ENCODE data around the gene RPL23. TPM values are rescaled to one million over a fixed set of nuclear protein-coding genes. Genes with fewer than 3 reads are reported as not detected.

The RPL23 gene
- total and polyA plus RNA-seq, 9 of the 15 experiments (the other 6 are each of a cell fraction or from before 2014, with no cell fraction given) = 1,745 to 3,667 (median 3,096) TPM

DNA sequence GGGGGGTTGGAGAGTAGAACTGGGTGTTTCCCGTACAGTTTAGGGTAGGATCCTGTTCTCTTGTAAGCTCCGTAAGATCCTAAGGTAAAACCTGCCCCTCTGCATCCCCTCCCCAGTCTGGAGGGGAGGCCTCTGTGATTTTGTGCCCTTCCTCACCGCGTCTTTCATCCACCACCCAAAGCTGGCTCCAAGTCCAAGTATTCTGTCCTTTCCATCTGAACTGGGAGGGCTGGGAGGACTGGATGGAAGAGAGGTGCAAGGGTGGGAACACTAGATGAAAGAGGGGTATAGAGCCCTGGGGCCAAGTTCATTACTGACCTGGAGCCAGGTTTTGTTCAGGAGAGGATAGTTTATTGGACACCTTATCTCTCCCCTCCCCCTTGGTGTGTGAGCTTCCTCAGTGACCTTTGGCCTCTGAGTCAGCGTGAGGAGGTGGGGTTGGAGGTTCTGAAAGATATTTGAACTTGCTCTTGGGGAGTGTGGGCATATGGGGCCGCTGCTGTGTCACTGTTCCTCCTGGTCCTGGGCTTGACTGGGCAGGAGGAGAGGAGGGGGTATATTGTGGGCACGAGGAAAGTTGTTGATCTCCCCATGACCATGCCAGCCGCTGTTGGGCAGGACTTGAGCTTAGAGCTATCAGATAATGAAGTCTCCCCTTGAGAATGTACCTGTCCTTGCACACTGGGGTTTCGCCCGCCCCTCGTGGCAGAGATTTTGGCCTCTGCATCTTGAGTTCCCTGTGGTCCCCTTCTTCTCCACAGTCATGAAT, 17.9 kb upstream of the RPL23 start (continued):
- TF ChIP-seq BCOR (IDR thresholded peaks at IDR 0.05) (peak; percentile 6; the same call in 1 of the 2 replicates), GATAD2A (IDR thresholded peaks at IDR 0.05) (peak; percentile 40; the same call in 1 of the 2 replicates), ATF1 (CRISPR knock-in tag; IDR thresholded peaks at IDR 0.05) (no peak), ATF1 (tag; IDR thresholded peaks at IDR 0.05) (peak; percentile 74), NFRKB (IDR thresholded peaks at IDR 0.05; ENCODE audit: low read depth) (peak; percentile 72), SMC3 (conservative IDR thresholded peaks at IDR 0.05; ENCODE audit: insufficient read depth, low read depth, low read length) (peak; percentile 25; the same call in 1 of the 2 replicates), ZNF232 (CRISPR knock-in tag; IDR thresholded peaks at IDR 0.05) (no peak), GTF2B (IDR thresholded peaks at IDR 0.05; ENCODE audit: extremely low read depth, insufficient read length) (no peak), KDM1A (IDR thresholded peaks at IDR 0.05) (peak; percentile 40 to 41; a peak in 3 of 4 replicates), STAT5A (IDR thresholded peaks at IDR 0.05; ENCODE audit: borderline replicate concordance, low read length) (peak; percentile 12; the same call in 1 of the 2 replicates), MYC (IDR thresholded peaks at IDR 0.05; ENCODE audit: low read depth, low read length) (peak; percentile 43), MYC (CRISPR knock-in tag; IDR thresholded peaks at IDR 0.05; ENCODE audit: borderline replicate concordance, low read depth) (no peak), GTF2A2 (tag; IDR thresholded peaks at IDR 0.05) (no peak), BRCA1 (IDR thresholded peaks at IDR 0.05) (no peak), BRCA1 (CRISPR knock-in tag; IDR thresholded peaks at IDR 0.05) (no peak), PHF20 (IDR thresholded peaks at IDR 0.05; ENCODE audit: partially characterized antibody) (no peak), PRPF4 (IDR thresholded peaks at IDR 0.05; ENCODE audit: insufficient read depth, low read depth, low read length, poor library complexity, severe bottlenecking) (no peak)
- TF ChIP-seq, protein P1, sequence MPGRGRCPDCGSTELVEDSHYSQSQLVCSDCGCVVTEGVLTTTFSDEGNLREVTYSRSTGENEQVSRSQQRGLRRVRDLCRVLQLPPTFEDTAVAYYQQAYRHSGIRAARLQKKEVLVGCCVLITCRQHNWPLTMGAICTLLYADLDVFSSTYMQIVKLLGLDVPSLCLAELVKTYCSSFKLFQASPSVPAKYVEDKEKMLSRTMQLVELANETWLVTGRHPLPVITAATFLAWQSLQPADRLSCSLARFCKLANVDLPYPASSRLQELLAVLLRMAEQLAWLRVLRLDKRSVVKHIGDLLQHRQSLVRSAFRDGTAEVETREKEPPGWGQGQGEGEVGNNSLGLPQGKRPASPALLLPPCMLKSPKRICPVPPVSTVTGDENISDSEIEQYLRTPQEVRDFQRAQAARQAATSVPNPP (IDR thresholded peaks at IDR 0.05; ENCODE audit: borderline replicate concordance, insufficient read depth, insufficient read length) = no peak
- TF ChIP-seq, protein P2, sequence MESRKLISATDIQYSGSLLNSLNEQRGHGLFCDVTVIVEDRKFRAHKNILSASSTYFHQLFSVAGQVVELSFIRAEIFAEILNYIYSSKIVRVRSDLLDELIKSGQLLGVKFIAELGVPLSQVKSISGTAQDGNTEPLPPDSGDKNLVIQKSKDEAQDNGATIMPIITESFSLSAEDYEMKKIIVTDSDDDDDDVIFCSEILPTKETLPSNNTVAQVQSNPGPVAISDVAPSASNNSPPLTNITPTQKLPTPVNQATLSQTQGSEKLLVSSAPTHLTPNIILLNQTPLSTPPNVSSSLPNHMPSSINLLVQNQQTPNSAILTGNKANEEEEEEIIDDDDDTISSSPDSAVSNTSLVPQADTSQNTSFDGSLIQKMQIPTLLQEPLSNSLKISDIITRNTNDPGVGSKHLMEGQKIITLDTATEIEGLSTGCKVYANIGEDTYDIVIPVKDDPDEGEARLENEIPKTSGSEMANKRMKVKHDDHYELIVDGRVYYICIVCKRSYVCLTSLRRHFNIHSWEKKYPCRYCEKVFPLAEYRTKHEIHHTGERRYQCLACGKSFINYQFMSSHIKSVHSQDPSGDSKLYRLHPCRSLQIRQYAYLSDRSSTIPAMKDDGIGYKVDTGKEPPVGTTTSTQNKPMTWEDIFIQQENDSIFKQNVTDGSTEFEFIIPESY (CRISPR knock-in tag; IDR thresholded peaks at IDR 0.05) = no peak
- TF ChIP-seq, protein P3, sequence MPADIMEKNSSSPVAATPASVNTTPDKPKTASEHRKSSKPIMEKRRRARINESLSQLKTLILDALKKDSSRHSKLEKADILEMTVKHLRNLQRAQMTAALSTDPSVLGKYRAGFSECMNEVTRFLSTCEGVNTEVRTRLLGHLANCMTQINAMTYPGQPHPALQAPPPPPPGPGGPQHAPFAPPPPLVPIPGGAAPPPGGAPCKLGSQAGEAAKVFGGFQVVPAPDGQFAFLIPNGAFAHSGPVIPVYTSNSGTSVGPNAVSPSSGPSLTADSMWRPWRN (IDR thresholded peaks at IDR 0.05; ENCODE audit: low read depth) = peak; percentile 45; the same call in 1 of the 2 replicates
- TF ChIP-seq, protein P4, sequence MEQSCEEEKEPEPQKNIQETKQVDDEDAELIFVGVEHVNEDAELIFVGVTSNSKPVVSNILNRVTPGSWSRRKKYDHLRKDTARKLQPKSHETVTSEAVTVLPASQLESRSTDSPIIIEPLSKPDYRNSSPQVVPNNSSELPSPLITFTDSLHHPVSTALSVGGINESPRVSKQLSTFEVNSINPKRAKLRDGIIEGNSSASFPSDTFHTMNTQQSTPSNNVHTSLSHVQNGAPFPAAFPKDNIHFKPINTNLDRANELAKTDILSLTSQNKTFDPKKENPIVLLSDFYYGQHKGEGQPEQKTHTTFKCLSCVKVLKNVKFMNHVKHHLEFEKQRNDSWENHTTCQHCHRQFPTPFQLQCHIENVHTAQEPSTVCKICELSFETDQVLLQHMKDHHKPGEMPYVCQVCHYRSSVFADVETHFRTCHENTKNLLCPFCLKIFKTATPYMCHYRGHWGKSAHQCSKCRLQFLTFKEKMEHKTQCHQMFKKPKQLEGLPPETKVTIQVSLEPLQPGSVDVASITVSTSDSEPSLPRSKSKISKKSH (CRISPR knock-in tag; IDR thresholded peaks at IDR 0.05) = no peak
